Uterus (tissue), 2 donors: Measurements from ENCODE around the gene UVSSA.

Experiments used
- POLR2A ChIP-seq, 2 donors: fragments of 450-650 bp; IDR thresholded peaks; one replicate each; pipeline ENCODE4 v1.6.1; 2016; ENCODE audit warnings: antibody characterized with exemption in 2 of 2, mild to moderate bottlenecking in 1 of 2, moderate library complexity in 1 of 2
- TF ChIP-seq, protein P1 (sequence below), 4 experiments: fragments of 200-600 bp in 2 of 4; fragments of 450-650 bp in 2 of 4; sonication (generic) in 2 of 4; IDR thresholded peaks; one replicate each; pipeline ENCODE4 v1.5.1; 2016 to 2019; ENCODE audit warnings: antibody characterized with exemption in 4 of 4, mild to moderate bottlenecking in 2 of 4, moderate library complexity in 1 of 4

DNA sequence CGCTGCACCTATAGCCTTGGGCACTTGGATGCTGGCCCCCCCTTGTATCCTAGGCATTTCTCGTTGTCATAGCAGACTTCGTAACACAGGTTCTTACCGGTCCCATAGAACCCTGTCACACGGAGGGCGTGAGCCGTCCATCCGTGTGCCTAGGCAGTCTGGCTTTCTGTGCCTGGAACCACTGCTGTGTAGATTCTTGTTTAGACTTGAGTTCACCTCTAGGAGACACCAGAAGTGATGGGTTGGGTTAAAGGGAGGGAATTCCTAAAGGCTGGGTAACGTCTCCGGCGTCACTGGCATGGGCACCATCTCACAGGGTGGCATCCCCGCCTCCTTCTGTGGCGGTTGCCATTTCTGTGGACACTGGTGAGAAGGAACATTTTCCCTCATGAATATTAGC is 72.7 kb downstream of the UVSSA start:
- no peak for TF ChIP-seq POLR2A (IDR thresholded peaks at IDR 0.05)
- TF ChIP-seq, protein P1, sequence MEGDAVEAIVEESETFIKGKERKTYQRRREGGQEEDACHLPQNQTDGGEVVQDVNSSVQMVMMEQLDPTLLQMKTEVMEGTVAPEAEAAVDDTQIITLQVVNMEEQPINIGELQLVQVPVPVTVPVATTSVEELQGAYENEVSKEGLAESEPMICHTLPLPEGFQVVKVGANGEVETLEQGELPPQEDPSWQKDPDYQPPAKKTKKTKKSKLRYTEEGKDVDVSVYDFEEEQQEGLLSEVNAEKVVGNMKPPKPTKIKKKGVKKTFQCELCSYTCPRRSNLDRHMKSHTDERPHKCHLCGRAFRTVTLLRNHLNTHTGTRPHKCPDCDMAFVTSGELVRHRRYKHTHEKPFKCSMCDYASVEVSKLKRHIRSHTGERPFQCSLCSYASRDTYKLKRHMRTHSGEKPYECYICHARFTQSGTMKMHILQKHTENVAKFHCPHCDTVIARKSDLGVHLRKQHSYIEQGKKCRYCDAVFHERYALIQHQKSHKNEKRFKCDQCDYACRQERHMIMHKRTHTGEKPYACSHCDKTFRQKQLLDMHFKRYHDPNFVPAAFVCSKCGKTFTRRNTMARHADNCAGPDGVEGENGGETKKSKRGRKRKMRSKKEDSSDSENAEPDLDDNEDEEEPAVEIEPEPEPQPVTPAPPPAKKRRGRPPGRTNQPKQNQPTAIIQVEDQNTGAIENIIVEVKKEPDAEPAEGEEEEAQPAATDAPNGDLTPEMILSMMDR (IDR thresholded peaks at IDR 0.05) = no peak
